IPS-15b (cell line): ENCODE data around the gene ATOH8.

Experiments
- H3K27me3 ChIP-seq: one replicate; pipeline ENCODE4 v1.6.1; 2013; ENCODE audit warnings: low read length; ENCODE audit not compliant: control insufficient read depth, insufficient read depth
- H3K36me3 ChIP-seq: one replicate; pipeline ENCODE4 v1.6.1; 2013; ENCODE audit warnings: low read length; ENCODE audit not compliant: control insufficient read depth, insufficient read depth
- H3K4me1 ChIP-seq: one replicate; pipeline ENCODE4 v1.6.1; 2013; ENCODE audit warnings: mild to moderate bottlenecking, low read length; ENCODE audit not compliant: control insufficient read depth, insufficient read depth
- H3K4me3 ChIP-seq: one replicate; pipeline ENCODE4 v1.5.1; 2013; ENCODE audit warnings: low read depth, low read length
- H3K9ac ChIP-seq: one replicate; pipeline ENCODE4 v1.6.1; 2013; ENCODE audit warnings: low read depth, mild to moderate bottlenecking, low read length
- H3K9me3 ChIP-seq: one replicate; pipeline ENCODE4 v1.6.1; 2013; ENCODE audit warnings: mild to moderate bottlenecking, low read length; ENCODE audit not compliant: control insufficient read depth, insufficient read depth

The ATOH8 gene

GRCh38 chr2:85721641-85722040, 32.1 kb upstream of the ATOH8 start:
- Histone ChIP-seq H3K4me1 (no peaks in the 10 kb centered on the region), H3K9me3 (no peaks in the 10 kb centered on the region), H3K27me3 (no peaks in the 10 kb centered on the region), H3K9ac (no peak overlapping the region), H3K4me3 (no peak overlapping the region), H3K36me3 (no peaks in the 10 kb centered on the region)

DNA sequence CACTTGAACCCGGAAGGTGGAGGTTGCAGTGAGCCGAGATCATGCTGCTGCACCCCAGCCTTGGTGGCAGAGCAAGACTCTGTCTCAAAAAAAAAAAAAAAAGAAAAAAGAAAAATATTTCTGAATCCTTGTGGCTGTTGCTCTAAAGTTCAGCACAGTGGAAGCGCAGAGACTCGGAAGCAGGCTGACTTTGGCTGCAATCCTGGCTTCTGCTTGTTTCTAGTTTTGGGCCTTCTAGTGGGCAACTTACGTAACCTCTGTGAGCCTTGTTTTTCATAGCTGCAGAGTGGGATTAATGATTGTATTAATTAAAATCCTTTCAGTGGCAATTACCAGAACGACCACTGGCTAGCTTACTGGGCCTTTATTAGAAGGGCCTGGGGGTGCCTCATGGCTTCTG, 31.3 kb upstream of the ATOH8 start:
- Histone ChIP-seq H3K36me3 (no peaks in the 10 kb centered on the region), H3K9me3 (no peaks in the 10 kb centered on the region), H3K4me3 (no peak overlapping the region), H3K9ac (no peak overlapping the region), H3K4me1 (no peaks in the 10 kb centered on the region), H3K27me3 (no peaks in the 10 kb centered on the region)

GRCh38 chr2:85723707-85724360, 30.0 kb upstream of the ATOH8 start:
- Histone ChIP-seq H3K27me3 (no peaks in the 10 kb centered on the region), H3K4me3 (no peak overlapping the region), H3K4me1 (no peaks in the 10 kb centered on the region), H3K9me3 (no peaks in the 10 kb centered on the region), H3K36me3 (no peaks in the 10 kb centered on the region), H3K9ac (no peak overlapping the region)

DNA sequence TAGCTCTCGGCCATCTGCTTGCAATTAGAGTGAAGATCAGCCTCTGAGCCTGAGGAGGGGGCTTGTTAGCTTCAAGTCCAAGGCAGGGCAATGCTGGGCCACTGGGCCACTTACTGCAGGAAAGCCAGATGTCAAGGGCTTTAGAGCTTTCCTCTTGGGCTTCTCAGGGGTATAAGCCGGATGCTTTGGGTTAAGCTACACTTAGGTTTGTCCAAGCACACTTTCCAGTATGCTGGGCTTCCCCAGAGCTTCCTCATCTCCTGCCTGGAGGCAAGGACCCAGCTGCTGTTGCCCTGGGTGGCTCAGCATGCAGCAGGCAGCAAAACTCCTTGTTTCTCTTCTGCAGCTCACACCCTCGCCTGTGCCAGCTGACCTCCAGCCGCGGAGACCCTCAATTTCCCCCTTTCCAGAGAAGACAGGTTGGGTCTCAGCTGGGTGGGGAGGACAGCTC, 29.0 kb upstream of the ATOH8 start:
- no peaks in the 10 kb centered on the region for H3K27me3 ChIP-seq
- no peaks in the 10 kb centered on the region for H3K4me1 ChIP-seq
- no peaks in the 10 kb centered on the region for H3K9me3 ChIP-seq
- no peak overlapping the region for H3K4me3 ChIP-seq
- H3K36me3 ChIP-seq: no peaks in the 10 kb centered on the region
- no peak overlapping the region for H3K9ac ChIP-seq

DNA sequence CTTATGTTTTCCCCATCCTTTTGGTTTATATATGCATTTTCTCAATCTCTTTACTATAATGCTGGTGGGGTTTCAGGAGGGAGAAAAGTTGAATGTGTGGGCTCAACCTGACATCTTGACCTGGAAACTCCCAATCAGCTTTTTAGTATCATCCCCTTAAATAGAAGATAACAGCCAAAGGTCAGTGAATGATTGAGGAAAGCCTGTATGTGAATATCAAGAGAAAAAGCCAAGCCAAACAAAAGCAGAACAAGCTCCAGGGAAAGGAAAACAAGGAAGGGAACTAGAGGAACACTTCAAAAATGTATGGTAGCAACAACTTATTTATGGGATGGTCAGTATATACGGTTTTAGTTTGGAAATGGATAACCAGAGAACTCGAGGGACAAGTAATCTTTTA, 28.3 kb upstream of the ATOH8 start:
- H3K4me3 ChIP-seq: no peak overlapping the region
- H3K9me3 ChIP-seq: no peaks in the 10 kb centered on the region
- no peak overlapping the region for H3K9ac ChIP-seq
- H3K27me3 ChIP-seq: no peaks in the 10 kb centered on the region
- no peaks in the 10 kb centered on the region for H3K4me1 ChIP-seq
- H3K36me3 ChIP-seq: no peaks in the 10 kb centered on the region

GRCh38 chr2:85727798-85728197, 26.0 kb upstream of the ATOH8 start:
- Histone ChIP-seq H3K4me1 (no peaks in the 10 kb centered on the region), H3K9ac (no peak overlapping the region), H3K36me3 (no peaks in the 10 kb centered on the region), H3K27me3 (no peaks in the 10 kb centered on the region), H3K4me3 (no peak overlapping the region), H3K9me3 (no peaks in the 10 kb centered on the region)

DNA sequence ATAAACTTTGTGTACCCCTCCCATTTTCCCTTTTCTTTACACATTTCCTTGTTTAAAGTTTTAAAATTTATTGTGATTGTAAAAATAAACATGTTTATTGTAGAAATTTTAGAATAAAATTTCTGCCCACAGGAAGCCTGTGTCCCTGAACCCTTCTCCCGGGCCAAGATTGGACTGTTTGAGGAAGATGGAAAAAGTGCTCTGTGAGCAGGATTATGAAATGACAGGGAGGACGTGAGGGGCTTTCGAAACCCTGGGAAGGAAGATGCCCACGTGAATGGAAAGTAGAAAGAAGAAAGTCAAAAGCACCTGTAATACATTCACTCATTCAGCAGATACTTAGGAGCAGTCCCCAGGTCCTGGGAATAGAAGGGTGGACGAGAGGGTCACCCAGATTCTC, 25.4 kb upstream of the ATOH8 start:
- H3K9me3 ChIP-seq: no peaks in the 10 kb centered on the region
- H3K27me3 ChIP-seq: no peaks in the 10 kb centered on the region
- no peaks in the 10 kb centered on the region for H3K4me1 ChIP-seq
- H3K9ac ChIP-seq: no peak overlapping the region
- H3K36me3 ChIP-seq: no peaks in the 10 kb centered on the region
- H3K4me3 ChIP-seq: no peak overlapping the region

- Histone ChIP-seq H3K4me1 (no peaks in the 10 kb centered on the region), H3K9ac (no peak overlapping the region), H3K9me3 (no peaks in the 10 kb centered on the region), H3K4me3 (no peak overlapping the region), H3K36me3 (no peaks in the 10 kb centered on the region), H3K27me3 (no peaks in the 10 kb centered on the region)
These were observed 24.6 kb upstream of the ATOH8 start for GRCh38 chr2:85728883-85729824.

- H3K36me3 ChIP-seq: no peaks in the 10 kb centered on the region
- no peak overlapping the region for H3K9ac ChIP-seq
- H3K27me3 ChIP-seq: no peaks in the 10 kb centered on the region
- no peaks in the 10 kb centered on the region for H3K4me1 ChIP-seq
- no peaks in the 10 kb centered on the region for H3K9me3 ChIP-seq
- H3K4me3 ChIP-seq: no peak overlapping the region
These were observed 23.8 kb upstream of the ATOH8 start for GRCh38 chr2:85729825-85730510.

GRCh38 chr2:85730686-85731230, 23.0 kb upstream of the ATOH8 start:
- Histone ChIP-seq H3K9ac (no peak overlapping the region), H3K27me3 (no peaks in the 10 kb centered on the region), H3K9me3 (no peaks in the 10 kb centered on the region), H3K4me3 (no peak overlapping the region), H3K36me3 (no peaks in the 10 kb centered on the region), H3K4me1 (no peaks in the 10 kb centered on the region)

DNA sequence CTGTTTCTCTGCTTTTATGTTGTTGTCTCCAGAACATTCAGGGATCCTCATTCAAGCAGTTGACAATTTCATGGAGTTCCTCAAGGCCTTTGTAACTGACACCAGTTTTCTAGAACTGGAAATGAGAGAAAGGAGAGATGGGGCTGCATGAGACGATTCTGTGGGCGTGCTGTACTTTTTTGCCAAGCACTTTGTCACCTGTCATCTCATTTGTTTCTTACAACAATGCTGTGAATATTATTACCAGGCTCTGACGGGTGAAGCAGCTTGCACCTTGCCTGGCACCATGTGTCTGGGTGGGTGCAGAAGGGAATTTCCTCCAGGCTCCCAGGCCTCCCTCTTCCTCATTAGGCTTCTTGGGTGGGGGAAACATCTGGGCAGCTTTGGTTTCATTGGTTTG, 22.2 kb upstream of the ATOH8 start:
- Histone ChIP-seq H3K4me1 (no peaks in the 10 kb centered on the region), H3K4me3 (no peak overlapping the region), H3K27me3 (no peaks in the 10 kb centered on the region), H3K36me3 (no peaks in the 10 kb centered on the region), H3K9ac (no peak overlapping the region), H3K9me3 (no peaks in the 10 kb centered on the region)
